ENCODE results near the gene SAMD4A.

The SAMD4A gene

GRCh38 chr14:54792288-54792687, 225.4 kb downstream of the SAMD4A start:
- TF ChIP-seq CTCF (IDR thresholded peaks at IDR 0.05), result no peak

DNA sequence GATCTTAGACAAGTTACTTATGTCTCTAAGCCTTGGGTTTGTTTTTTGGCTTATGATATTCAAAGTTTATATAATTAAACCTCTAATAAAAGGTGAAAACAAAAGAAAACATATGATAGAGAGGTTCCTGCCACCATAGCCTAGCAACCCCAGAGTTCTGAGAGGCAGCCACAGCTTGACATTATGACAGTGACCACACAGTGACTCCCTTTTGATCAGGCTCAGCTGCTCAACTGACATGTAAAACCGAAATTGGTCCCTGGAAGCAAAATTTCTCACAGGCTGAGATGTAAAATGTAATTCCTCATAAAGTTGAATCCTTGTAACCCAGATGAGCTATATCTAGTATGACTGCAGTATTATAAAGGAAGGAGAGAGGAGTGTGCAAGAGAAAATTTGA, 227.2 kb downstream of the SAMD4A start:
- TF ChIP-seq CTCF (IDR thresholded peaks at IDR 0.05), result no peak

DNA sequence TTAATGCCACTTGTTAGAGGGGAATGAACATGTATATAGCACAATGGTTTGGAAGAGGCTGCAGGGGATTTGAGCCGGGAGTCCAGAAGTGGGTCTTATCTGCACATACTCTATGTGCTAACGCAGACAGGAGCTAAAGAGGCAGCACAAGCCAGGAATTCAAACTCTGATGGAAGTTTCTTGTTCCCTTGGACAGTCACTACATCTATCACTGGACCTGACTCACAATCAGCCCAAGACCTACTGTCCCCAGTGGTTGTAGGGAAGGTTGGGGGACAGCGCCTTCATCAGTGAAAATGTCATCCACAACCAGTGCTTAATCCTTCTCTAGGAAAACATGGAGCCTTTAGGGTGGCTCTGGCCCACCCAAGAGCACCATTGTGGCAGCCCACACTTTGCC, 227.9 kb downstream of the SAMD4A start:
- no peak for TF ChIP-seq CTCF (IDR thresholded peaks at IDR 0.05)

- TF ChIP-seq CTCF (IDR thresholded peaks at IDR 0.05), result no peak
These were observed 230.0 kb downstream of the SAMD4A start for GRCh38 chr14:54796961-54797360.

GRCh38 chr14:54797556-54797955, 230.6 kb downstream of the SAMD4A start:
- no peak for TF ChIP-seq CTCF (IDR thresholded peaks at IDR 0.05)

GRCh38 chr14:54797986-54798385, 231.1 kb downstream of the SAMD4A start:
- TF ChIP-seq CTCF (IDR thresholded peaks at IDR 0.05), result no peak

GRCh38 chr14:54798465-54799124, 231.7 kb downstream of the SAMD4A start:
- no peak for TF ChIP-seq CTCF (IDR thresholded peaks at IDR 0.05)

- TF ChIP-seq CTCF (IDR thresholded peaks at IDR 0.05), result no peak
These were observed 236.5 kb downstream of the SAMD4A start for GRCh38 chr14:54803396-54803795.

Measured in LNCAP (cell line).